Liver (tissue), 9 donors: ENCODE measurements around the gene KCNIP1. TPM values are rescaled to one million over a fixed set of nuclear protein-coding genes. Genes with fewer than 3 reads are reported as not detected.

ENCODE experiments used
- DNase-seq: peaks from one replicate; pipeline ENCODE4 v3.0.0-alpha.2; 2017; ENCODE audit warnings: low spot score
- H3K27ac ChIP-seq, 2 donors: one replicate each; pipeline ENCODE4 v1.7.0; 2013; ENCODE audit warnings: inconsistent platforms in 2 of 2, low read length in 2 of 2, control low read depth in 1 of 2, low read depth in 1 of 2, mild to moderate bottlenecking in 1 of 2
- H3K27me3 ChIP-seq, 4 donors: one replicate each; pipeline versions ENCODE4 v1.6.1 to v1.7.0; 2013; ENCODE audit warnings: low read length in 3 of 4, inconsistent platforms in 1 of 4, mild to moderate bottlenecking in 1 of 4, moderate library complexity in 1 of 4; ENCODE audit not compliant: control insufficient read depth in 4 of 4, insufficient read depth in 4 of 4
- H3K36me3 ChIP-seq, 4 donors: one replicate each; pipeline versions ENCODE4 v1.6.1 to v1.7.0; 2013; ENCODE audit warnings: low read length in 3 of 4, mild to moderate bottlenecking in 3 of 4, low read depth in 1 of 4, moderate library complexity in 1 of 4; ENCODE audit not compliant: control insufficient read depth in 4 of 4, insufficient read depth in 3 of 4
- H3K4me1 ChIP-seq, 4 donors: one replicate each; pipeline versions ENCODE4 v1.6.1 to v1.7.0; 2013; ENCODE audit warnings: low read length in 3 of 4, mild to moderate bottlenecking in 3 of 4, moderate library complexity in 1 of 4; ENCODE audit not compliant: control insufficient read depth in 4 of 4, insufficient read depth in 4 of 4
- H3K4me3 ChIP-seq, 3 donors: one replicate each; pipeline versions ENCODE4 v1.6.1 to v1.7.0; 2013; ENCODE audit warnings: low read length in 3 of 3, control low read depth in 1 of 3, low read depth in 1 of 3, mild to moderate bottlenecking in 1 of 3
- H3K9ac ChIP-seq, 2 donors: one replicate each; pipeline ENCODE4 v1.7.0; 2013; ENCODE audit warnings: low read length in 2 of 2, mild to moderate bottlenecking in 2 of 2, moderate library complexity in 2 of 2, control low read depth in 1 of 2, low read depth in 1 of 2
- H3K9me3 ChIP-seq, 4 donors: one replicate each; pipeline versions ENCODE4 v1.6.1 to v1.7.0; 2013; ENCODE audit warnings: low read length in 3 of 4; ENCODE audit not compliant: control insufficient read depth in 4 of 4
- ATF3 ChIP-seq: IDR thresholded peaks from 2 replicates; pipeline ENCODE4 v1.6.1; 2016; ENCODE audit warnings: antibody characterized with exemption
- EGR1 ChIP-seq, 2 donors: IDR thresholded peaks; 2 replicates each; pipeline ENCODE4 v1.6.1; 2016 to 2018; ENCODE audit warnings: antibody characterized with exemption in 2 of 2, low read depth in 2 of 2
- FOXA1 ChIP-seq: IDR thresholded peaks from 2 replicates; pipeline ENCODE4 v1.6.1; 2016; ENCODE audit warnings: antibody characterized with exemption
- FOXA2 ChIP-seq: IDR thresholded peaks from 2 replicates; pipeline ENCODE4 v1.6.1; 2016; ENCODE audit warnings: antibody characterized with exemption
- GABPA ChIP-seq, 2 donors: IDR thresholded peaks in 1 of 2; conservative IDR thresholded peaks in 1 of 2; 2 replicates each; pipeline ENCODE4 v1.6.1; 2016; ENCODE audit warnings: antibody characterized with exemption in 2 of 2, mild to moderate bottlenecking in 1 of 2, moderate library complexity in 1 of 2
- HNF4A ChIP-seq, 2 donors: conservative IDR thresholded peaks; 2 replicates each; pipeline ENCODE4 v1.6.1; 2016; ENCODE audit warnings: antibody characterized with exemption in 2 of 2, mild to moderate bottlenecking in 2 of 2
- HNF4G ChIP-seq: IDR thresholded peaks from 2 replicates; pipeline ENCODE4 v1.6.1; 2016; ENCODE audit warnings: antibody characterized with exemption
- JUND ChIP-seq, 2 donors: IDR thresholded peaks; 2 replicates each; pipeline ENCODE4 v1.6.1; 2016; ENCODE audit warnings: antibody characterized with exemption in 2 of 2
- MAX ChIP-seq: IDR thresholded peaks from 2 replicates; pipeline ENCODE4 v1.6.1; 2016; ENCODE audit warnings: antibody characterized with exemption
- NR2F2 ChIP-seq: IDR thresholded peaks from 2 replicates; pipeline ENCODE4 v1.6.1; 2016; ENCODE audit warnings: antibody characterized with exemption
- RAD21 ChIP-seq, 2 donors: IDR thresholded peaks; 2 replicates each; pipeline ENCODE4 v1.6.1; 2016; ENCODE audit warnings: antibody characterized with exemption in 2 of 2, mild to moderate bottlenecking in 2 of 2
- RXRA ChIP-seq, 2 donors: IDR thresholded peaks; 2 replicates each; pipeline ENCODE4 v1.6.1; 2017 to 2018; ENCODE audit warnings: antibody characterized with exemption in 2 of 2, mild to moderate bottlenecking in 1 of 2
- SP1 ChIP-seq: IDR thresholded peaks from 2 replicates; pipeline ENCODE4 v1.6.1; 2018; ENCODE audit warnings: antibody characterized with exemption, mild to moderate bottlenecking
- TAF1 ChIP-seq: conservative IDR thresholded peaks from 2 replicates; pipeline ENCODE4 v1.6.1; 2016; ENCODE audit warnings: antibody characterized with exemption, mild to moderate bottlenecking
- YY1 ChIP-seq: IDR thresholded peaks from 2 replicates; pipeline ENCODE4 v1.6.1; 2016; ENCODE audit warnings: antibody characterized with exemption, mild to moderate bottlenecking
- ZBTB33 ChIP-seq: IDR thresholded peaks from 2 replicates; pipeline ENCODE4 v1.6.1; 2016; ENCODE audit warnings: antibody characterized with exemption
- whole genome bisulfite sequencing: extraction: QIAGEN DNeasy Blood & Tissue Kit; methylation state at CpG from one replicate; pipeline ENCODE4 v1.1.7; 2013; 5-methylcytosine and 5-hydroxymethylcytosine counted together
- polyA plus RNA-seq, 2 donors: library from polyadenylated mRNA; stranded (reverse) in 1 of 2; unstranded in 1 of 2; fragments of 200-250 nt in 1 of 2; fragments of >200 nt in 1 of 2; fragmentation: Nextera tagmentation in 1 of 2; extraction: Ambion mirVana in 1 of 2; gene quantifications; one replicate each; pipeline versions ENCODE4 v1.2.1 to v1.2.3, GENCODE V29; 2013 to 2015
- total RNA-seq, 2 donors: library from RNA; depleted of rRNA; stranded (reverse); fragments of >200 nt; gene quantifications; one replicate each; pipeline ENCODE4 v1.2.3, GENCODE V29; 2014
- TF ChIP-seq, protein P1 (sequence below): IDR thresholded peaks from 2 replicates; pipeline ENCODE4 v1.6.1; 2016; ENCODE audit warnings: antibody characterized with exemption, mild to moderate bottlenecking
- TF ChIP-seq, protein P2 (sequence below): fragments of 150-350 bp; IDR thresholded peaks from 2 replicates; pipeline ENCODE4 v1.5.1; 2017; ENCODE audit warnings: improper control_type of control experiment, low read depth, low read length; ENCODE audit not compliant: missing input control
- donor health status: healthy.
- donor health status: healthy.
- donor health status: healthy.
- donor health status: healthy.
- donor health status: healthy.

Gene KCNIP1
- total and polyA plus RNA-seq, 4 donors = 0.08 to 0.23 TPM; not detected in 2

DNA sequence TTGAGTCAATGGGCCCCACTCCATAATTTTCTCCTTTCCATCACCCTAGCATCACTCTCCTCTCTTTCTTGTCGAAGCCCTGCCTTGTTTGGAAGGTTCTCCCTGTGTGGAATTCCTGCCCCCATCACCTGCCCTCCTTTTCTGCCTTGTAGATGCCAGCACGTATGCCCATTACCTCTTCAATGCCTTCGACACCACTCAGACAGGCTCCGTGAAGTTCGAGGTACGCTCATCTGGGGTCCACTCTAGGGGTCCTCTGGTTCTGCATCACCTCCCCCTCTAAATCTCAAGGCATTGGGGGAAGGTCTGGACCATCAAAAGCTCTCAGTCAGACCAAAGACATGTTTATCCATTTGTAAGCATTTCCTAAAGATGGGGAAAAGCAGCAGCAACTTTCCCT lies 217.9 kb downstream of the KCNIP1 start (continued):
- TF ChIP-seq, protein P1, sequence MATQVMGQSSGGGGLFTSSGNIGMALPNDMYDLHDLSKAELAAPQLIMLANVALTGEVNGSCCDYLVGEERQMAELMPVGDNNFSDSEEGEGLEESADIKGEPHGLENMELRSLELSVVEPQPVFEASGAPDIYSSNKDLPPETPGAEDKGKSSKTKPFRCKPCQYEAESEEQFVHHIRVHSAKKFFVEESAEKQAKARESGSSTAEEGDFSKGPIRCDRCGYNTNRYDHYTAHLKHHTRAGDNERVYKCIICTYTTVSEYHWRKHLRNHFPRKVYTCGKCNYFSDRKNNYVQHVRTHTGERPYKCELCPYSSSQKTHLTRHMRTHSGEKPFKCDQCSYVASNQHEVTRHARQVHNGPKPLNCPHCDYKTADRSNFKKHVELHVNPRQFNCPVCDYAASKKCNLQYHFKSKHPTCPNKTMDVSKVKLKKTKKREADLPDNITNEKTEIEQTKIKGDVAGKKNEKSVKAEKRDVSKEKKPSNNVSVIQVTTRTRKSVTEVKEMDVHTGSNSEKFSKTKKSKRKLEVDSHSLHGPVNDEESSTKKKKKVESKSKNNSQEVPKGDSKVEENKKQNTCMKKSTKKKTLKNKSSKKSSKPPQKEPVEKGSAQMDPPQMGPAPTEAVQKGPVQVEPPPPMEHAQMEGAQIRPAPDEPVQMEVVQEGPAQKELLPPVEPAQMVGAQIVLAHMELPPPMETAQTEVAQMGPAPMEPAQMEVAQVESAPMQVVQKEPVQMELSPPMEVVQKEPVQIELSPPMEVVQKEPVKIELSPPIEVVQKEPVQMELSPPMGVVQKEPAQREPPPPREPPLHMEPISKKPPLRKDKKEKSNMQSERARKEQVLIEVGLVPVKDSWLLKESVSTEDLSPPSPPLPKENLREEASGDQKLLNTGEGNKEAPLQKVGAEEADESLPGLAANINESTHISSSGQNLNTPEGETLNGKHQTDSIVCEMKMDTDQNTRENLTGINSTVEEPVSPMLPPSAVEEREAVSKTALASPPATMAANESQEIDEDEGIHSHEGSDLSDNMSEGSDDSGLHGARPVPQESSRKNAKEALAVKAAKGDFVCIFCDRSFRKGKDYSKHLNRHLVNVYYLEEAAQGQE = no peak
- TF ChIP-seq, protein P2, sequence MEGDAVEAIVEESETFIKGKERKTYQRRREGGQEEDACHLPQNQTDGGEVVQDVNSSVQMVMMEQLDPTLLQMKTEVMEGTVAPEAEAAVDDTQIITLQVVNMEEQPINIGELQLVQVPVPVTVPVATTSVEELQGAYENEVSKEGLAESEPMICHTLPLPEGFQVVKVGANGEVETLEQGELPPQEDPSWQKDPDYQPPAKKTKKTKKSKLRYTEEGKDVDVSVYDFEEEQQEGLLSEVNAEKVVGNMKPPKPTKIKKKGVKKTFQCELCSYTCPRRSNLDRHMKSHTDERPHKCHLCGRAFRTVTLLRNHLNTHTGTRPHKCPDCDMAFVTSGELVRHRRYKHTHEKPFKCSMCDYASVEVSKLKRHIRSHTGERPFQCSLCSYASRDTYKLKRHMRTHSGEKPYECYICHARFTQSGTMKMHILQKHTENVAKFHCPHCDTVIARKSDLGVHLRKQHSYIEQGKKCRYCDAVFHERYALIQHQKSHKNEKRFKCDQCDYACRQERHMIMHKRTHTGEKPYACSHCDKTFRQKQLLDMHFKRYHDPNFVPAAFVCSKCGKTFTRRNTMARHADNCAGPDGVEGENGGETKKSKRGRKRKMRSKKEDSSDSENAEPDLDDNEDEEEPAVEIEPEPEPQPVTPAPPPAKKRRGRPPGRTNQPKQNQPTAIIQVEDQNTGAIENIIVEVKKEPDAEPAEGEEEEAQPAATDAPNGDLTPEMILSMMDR = no peak
- no peak for TF ChIP-seq ATF3

GRCh38 chr5:170722316-170722715 lies 218.5 kb downstream of the KCNIP1 start:
- TF ChIP-seq GABPA (IDR thresholded peaks at IDR 0.05 in 1 of 2, conservative IDR thresholded peaks at IDR 0.05 in 1 of 2) = no peak
- TF ChIP-seq, protein P1 = no peak
- no peak for TF ChIP-seq FOXA2
- TF ChIP-seq HNF4G = no peak
- no peak for TF ChIP-seq ZBTB33
- TF ChIP-seq RAD21 (IDR thresholded peaks at IDR 0.05) = no peak
- TF ChIP-seq YY1 = no peak
- no peak for TF ChIP-seq SP1
- TF ChIP-seq HNF4A (conservative IDR thresholded peaks at IDR 0.05) = no peak
- no peak for TF ChIP-seq EGR1 (IDR thresholded peaks at IDR 0.05; ENCODE audit: low read depth in 2 of 2)
- no peak for TF ChIP-seq RXRA (IDR thresholded peaks at IDR 0.05)
- no peak for TF ChIP-seq MAX
- TF ChIP-seq TAF1 = no peak
- no peak for TF ChIP-seq FOXA1
- TF ChIP-seq NR2F2 = no peak
- TF ChIP-seq JUND (IDR thresholded peaks at IDR 0.05) = no peak
- TF ChIP-seq, protein P2 = no peak
- TF ChIP-seq ATF3 = no peak
- Histone ChIP-seq H3K36me3 (no peaks in the 10 kb centered on the region), H3K27me3 (peaks cover 0 to 5% (median 2%) of the 10 kb centered on the region in 4 donors), H3K4me3 (no peak overlapping the region), H3K27ac (no peak overlapping the region), H3K9ac (no peak overlapping the region), H3K9me3 (no peaks in the 10 kb centered on the region), H3K4me1 (no peaks in the 10 kb centered on the region)
- WGBS = 68% methylated on average over 3 of the region's 3 CpGs
- no peak for DNase-seq
